K562 (cell line): ENCODE data around the gene HLA-F. TPM values are rescaled to one million over a fixed set of nuclear protein-coding genes. Genes with fewer than 3 reads are reported as not detected.

Experiments used
- BCOR ChIP-seq: fragments of 450-650 bp; IDR thresholded peaks from 2 replicates; pipeline ENCODE4 v1.6.1; 2016
- BMI1 ChIP-seq: fragments of 150-350 bp; IDR thresholded peaks from 2 replicates; pipeline ENCODE4 v1.6.1; 2014; ENCODE audit warnings: low read length
- FOXJ3 ChIP-seq: sonication (generic); formaldehyde crosslinking; IDR thresholded peaks from 2 replicates; pipeline ENCODE4 v1.4.0; 2020; ENCODE audit warnings: mild to moderate bottlenecking, missing genetic modification reagents
- HDAC6 ChIP-seq: IDR thresholded peaks from 2 replicates; pipeline ENCODE4 v1.6.1; 2012; ENCODE audit warnings: low read depth, mild to moderate bottlenecking, control low read depth, inconsistent platforms, low read length, moderate library complexity
- HMG20A ChIP-seq: fragments of 450-650 bp; formaldehyde crosslinking; conservative IDR thresholded peaks from 2 replicates; pipeline ENCODE4 v1.4.0; 2020; ENCODE audit warnings: mild to moderate bottlenecking, mixed read lengths
- HMGXB4 ChIP-seq: sonication (generic); formaldehyde crosslinking; IDR thresholded peaks from 2 replicates; pipeline ENCODE4 v1.8.1; 2023; ENCODE audit warnings: mild to moderate bottlenecking, missing genetic modification reagents
- MAFG ChIP-seq: fragments of 450-650 bp; conservative IDR thresholded peaks from 2 replicates; pipeline ENCODE4 v1.6.1; 2016; ENCODE audit warnings: missing genetic modification characterization, missing compliant biosample characterization
- MBD1 ChIP-seq: fragments of 250-450 bp; sonication (Bioruptor Pico); IDR thresholded peaks from 2 replicates; pipeline ENCODE4 v1.8.0; 2022; ENCODE audit warnings: inconsistent platforms
- RB1 ChIP-seq: fragments of 450-650 bp; IDR thresholded peaks from 2 replicates; pipeline ENCODE4 v1.6.1; 2017; ENCODE audit warnings: low read depth, mild to moderate bottlenecking
- SRF ChIP-seq, 2 experiments: fragments of 250-450, 450-650 bp in 1 of 2; sonication (Bioruptor Pico) in 1 of 2; sonication (generic) in 1 of 2; formaldehyde crosslinking; IDR thresholded peaks; 2 replicates each; pipeline versions ENCODE4 v1.5.0 to v1.5.1; 2020 to 2022; ENCODE audit warnings: mild to moderate bottlenecking in 1 of 2, missing genetic modification reagents in 1 of 2
- ZBTB33 ChIP-seq: sonication (generic); formaldehyde crosslinking; IDR thresholded peaks from 2 replicates; pipeline ENCODE4 v1.8.1; 2023; ENCODE audit warnings: mild to moderate bottlenecking, missing genetic modification reagents
- ZNF253 ChIP-seq: fragments of 250-450 bp; sonication (Bioruptor Pico); conservative IDR thresholded peaks from 2 replicates; pipeline ENCODE4 v1.6.1; 2021; ENCODE audit warnings: mild to moderate bottlenecking
- ZNF76 ChIP-seq: fragments of 250-450 bp; sonication (Bioruptor Pico); IDR thresholded peaks from 2 replicates; pipeline ENCODE4 v1.4.0; 2020; ENCODE audit warnings: mild to moderate bottlenecking, moderate library complexity, borderline replicate concordance
- ZSCAN32 ChIP-seq: fragments of 450-650 bp; formaldehyde crosslinking; IDR thresholded peaks from 2 replicates; pipeline ENCODE4 v1.4.0; 2020; ENCODE audit warnings: mild to moderate bottlenecking, moderate library complexity
- polyA plus RNA-seq, 8 experiments: library from polyadenylated mRNA; depleted of rRNA in 4 of 8; stranded (reverse) in 5 of 8; unstranded in 3 of 8; fragments of >200 nt; fragmentation: Nextera tagmentation in 2 of 8; fragmentation: Illumina TruSeq in 1 of 8; extraction: Ambion mirVana in 2 of 8; extraction: Trizol in 1 of 8; gene quantifications; 2 replicates each; pipeline versions ENCODE4 v1.2.1 to v1.2.3, GENCODE V29; 2011 to 2014; ENCODE audit warnings: inconsistent platforms in 1 of 8, missing spikeins in 1 of 8
- total RNA-seq, 7 experiments: library from RNA; depleted of rRNA in 6 of 7; stranded (reverse); fragments of >200 nt in 6 of 7; fragmentation: Illumina TruSeq in 2 of 7; extraction: Trizol in 2 of 7; gene quantifications; 2 replicates each; pipeline versions ENCODE4 v1.2.1 to v1.2.3, GENCODE V29; 2011 to 2021; ENCODE audit warnings: low replicate concordance in 1 of 7
- TF ChIP-seq, protein P1 (sequence below): IDR thresholded peaks from 2 replicates; pipeline ENCODE4 v1.6.1; 2011; ENCODE audit warnings: borderline replicate concordance, low read depth, mild to moderate bottlenecking, moderate library complexity, low read length; ENCODE audit not compliant: insufficient read depth, poor library complexity, severe bottlenecking
- TF ChIP-seq, protein P2 (sequence below): fragments of 150-350 bp; conservative IDR thresholded peaks from 2 replicates; pipeline ENCODE4 v1.6.1; 2014; ENCODE audit warnings: low read length

HLA-F gene
- total and polyA plus RNA-seq, 9 of the 15 experiments (the other 6 are each of a cell fraction or from before 2014, with no cell fraction given) = 0.40 to 0.76 (median 0.46) TPM; not detected in 6

DNA sequence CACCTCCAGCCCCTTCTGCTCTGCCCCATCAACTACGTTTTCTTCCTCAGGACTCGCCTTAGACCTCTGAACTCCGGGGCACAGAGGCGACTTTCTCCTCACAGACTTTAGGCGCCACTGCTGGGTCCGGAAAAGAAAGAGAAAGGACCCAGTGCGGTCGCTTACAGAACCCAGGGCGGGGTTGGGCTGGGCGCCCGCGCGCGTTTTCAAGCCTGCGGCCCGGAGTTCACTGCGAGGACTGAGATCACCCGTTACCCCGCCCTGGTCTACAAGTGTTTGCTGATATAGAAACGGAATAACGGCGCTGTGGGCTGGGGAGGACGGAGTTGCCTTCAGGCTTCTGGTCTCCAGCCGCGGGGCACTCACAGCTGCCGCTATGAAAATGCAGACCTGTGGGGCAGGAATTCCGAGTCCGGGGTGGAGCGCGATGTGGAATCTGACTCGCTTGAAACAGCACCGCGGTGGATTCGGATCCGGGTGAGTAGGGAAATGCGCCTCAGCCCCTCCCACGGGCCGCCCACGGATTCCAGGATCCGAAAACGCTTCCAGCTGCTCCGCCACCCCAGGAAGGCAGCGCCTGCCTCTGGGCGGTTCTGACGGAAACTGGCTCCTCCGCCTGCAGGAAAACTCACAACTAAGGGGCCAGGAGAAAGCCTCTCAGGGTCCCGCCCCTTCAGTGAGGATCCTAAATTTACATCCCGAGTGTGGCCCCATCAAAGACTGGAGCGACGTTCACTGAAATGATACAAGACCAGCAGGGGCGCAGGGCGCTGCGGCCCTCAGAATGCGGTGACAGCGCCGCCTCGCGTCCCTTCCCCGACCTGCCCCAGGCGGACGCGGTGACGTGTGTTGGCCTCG, 29.4 kb downstream of the HLA-F start (continued):
- peak; percentile 89; the same call in 1 of the 2 replicates for TF ChIP-seq HMGXB4 (CRISPR knock-in tag)
- TF ChIP-seq, protein P1, sequence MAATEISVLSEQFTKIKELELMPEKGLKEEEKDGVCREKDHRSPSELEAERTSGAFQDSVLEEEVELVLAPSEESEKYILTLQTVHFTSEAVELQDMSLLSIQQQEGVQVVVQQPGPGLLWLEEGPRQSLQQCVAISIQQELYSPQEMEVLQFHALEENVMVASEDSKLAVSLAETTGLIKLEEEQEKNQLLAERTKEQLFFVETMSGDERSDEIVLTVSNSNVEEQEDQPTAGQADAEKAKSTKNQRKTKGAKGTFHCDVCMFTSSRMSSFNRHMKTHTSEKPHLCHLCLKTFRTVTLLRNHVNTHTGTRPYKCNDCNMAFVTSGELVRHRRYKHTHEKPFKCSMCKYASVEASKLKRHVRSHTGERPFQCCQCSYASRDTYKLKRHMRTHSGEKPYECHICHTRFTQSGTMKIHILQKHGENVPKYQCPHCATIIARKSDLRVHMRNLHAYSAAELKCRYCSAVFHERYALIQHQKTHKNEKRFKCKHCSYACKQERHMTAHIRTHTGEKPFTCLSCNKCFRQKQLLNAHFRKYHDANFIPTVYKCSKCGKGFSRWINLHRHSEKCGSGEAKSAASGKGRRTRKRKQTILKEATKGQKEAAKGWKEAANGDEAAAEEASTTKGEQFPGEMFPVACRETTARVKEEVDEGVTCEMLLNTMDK = peak; percentile 98
- 0 out of 2 replicates have a peak, but pooled peaks have one; percentile 52 for TF ChIP-seq ZSCAN32
- no peak for TF ChIP-seq ZNF253 (CRISPR knock-in tag)
- peak; percentile 19; the same call in 1 of the 2 replicates for TF ChIP-seq HDAC6
- TF ChIP-seq ZNF76 = no peak
- TF ChIP-seq HMG20A (CRISPR knock-in tag) = no peak
- TF ChIP-seq MBD1 (CRISPR knock-in tag) = no peak
- peak; percentile 94 for TF ChIP-seq RB1
- TF ChIP-seq FOXJ3 (CRISPR knock-in tag) = no peak
- TF ChIP-seq ZBTB33 (CRISPR knock-in tag) = peak; percentile 69; the same call in 1 of the 2 replicates
- TF ChIP-seq, protein P2, sequence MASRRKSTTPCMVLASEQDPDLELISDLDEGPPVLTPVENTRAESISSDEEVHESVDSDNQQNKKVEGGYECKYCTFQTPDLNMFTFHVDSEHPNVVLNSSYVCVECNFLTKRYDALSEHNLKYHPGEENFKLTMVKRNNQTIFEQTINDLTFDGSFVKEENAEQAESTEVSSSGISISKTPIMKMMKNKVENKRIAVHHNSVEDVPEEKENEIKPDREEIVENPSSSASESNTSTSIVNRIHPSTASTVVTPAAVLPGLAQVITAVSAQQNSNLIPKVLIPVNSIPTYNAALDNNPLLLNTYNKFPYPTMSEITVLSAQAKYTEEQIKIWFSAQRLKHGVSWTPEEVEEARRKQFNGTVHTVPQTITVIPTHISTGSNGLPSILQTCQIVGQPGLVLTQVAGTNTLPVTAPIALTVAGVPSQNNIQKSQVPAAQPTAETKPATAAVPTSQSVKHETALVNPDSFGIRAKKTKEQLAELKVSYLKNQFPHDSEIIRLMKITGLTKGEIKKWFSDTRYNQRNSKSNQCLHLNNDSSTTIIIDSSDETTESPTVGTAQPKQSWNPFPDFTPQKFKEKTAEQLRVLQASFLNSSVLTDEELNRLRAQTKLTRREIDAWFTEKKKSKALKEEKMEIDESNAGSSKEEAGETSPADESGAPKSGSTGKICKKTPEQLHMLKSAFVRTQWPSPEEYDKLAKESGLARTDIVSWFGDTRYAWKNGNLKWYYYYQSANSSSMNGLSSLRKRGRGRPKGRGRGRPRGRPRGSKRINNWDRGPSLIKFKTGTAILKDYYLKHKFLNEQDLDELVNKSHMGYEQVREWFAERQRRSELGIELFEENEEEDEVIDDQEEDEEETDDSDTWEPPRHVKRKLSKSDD = 0 out of 2 replicates have a peak, but pooled peaks have one; percentile 36
- no peak for TF ChIP-seq MAFG
- TF ChIP-seq BCOR = peak; percentile 73
- peak; percentile 44; the same call in 1 of the 2 replicates for TF ChIP-seq BMI1
- TF ChIP-seq SRF (CRISPR knock-in tag; IDR thresholded peaks at IDR 0.05) = peak in 1 of 2 experiments; percentile 53; a peak in 1 of 4 replicates
